Stimulated activated memory B cell treated with anti-CD40 and anti-IgM and Interleukin-4, amounts not matched to agents 10 μg/mL and 1 μg/mL and 100 μg/mL, for 72 hours (primary cell): ENCODE data around the gene PAGR1.

Experiments
- ATAC-seq: fragments of 150-1000 bp; cut with Tn5 transposase; 2 replicates; pipeline ENCODE4 v1.10.0; 2021
- H3K27ac Mint-ChIP-seq: one replicate; pipeline ENCODE4 v1.8.0; 2022; ENCODE audit warnings: mild to moderate bottlenecking, mixed read lengths
- H3K27me3 Mint-ChIP-seq: one replicate; pipeline ENCODE4 v1.8.0; 2022; ENCODE audit warnings: mixed read lengths
- H3K36me3 Mint-ChIP-seq: one replicate; pipeline ENCODE4 v1.8.0; 2022; ENCODE audit warnings: mixed read lengths
- H3K4me1 Mint-ChIP-seq: one replicate; pipeline ENCODE4 v1.8.0; 2022; ENCODE audit warnings: mixed read lengths
- H3K4me3 Mint-ChIP-seq: one replicate; pipeline ENCODE4 v1.8.0; 2022; ENCODE audit warnings: mild to moderate bottlenecking, moderate library complexity, mixed read lengths
- H3K9me3 Mint-ChIP-seq: one replicate; pipeline ENCODE4 v1.8.0; 2022; ENCODE audit warnings: mixed read lengths

Gene PAGR1

DNA sequence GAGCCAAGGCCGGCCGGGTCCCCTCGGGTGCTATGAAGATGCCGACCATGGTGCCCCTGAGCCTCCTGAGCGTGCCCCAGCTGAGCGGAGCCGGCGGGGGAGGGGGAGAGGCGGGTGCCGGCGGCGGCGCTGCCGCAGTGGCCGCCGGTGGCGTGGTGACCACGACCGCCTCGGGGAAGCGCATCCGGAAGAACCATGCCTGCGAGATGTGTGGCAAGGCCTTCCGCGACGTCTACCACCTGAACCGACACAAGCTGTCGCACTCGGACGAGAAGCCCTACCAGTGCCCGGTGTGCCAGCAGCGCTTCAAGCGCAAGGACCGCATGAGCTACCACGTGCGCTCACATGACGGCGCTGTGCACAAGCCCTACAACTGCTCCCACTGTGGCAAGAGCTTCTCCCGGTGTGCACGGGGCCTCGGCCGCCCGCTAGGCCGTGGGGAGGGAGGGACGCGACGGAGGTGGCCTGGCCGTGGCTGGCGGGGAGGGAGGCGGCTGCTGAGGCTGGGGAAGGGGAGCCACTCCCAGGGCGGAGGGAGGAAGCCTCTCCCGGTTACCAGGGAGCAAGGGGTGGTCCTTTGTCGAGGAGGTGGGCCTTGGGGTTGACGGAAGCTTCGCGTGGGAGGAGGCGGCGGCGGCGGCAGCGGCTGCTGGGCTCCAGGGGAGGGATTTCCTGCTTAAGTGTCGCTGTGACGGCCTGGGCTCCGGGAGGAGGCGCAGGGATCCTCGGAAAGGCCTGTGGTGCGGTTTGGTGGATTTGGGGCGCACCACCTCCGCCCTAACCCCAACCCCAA lies 8.3 kb upstream of the PAGR1 start:
- no peaks in the 10 kb centered on the region for H3K9me3 Mint-ChIP-seq
- no peaks in the 10 kb centered on the region for H3K27me3 Mint-ChIP-seq
- peak overlapping the region; percentile 79 for H3K4me3 Mint-ChIP-seq
- peak overlapping the region; percentile 86 for H3K27ac Mint-ChIP-seq
- peaks cover 44% of the 10 kb centered on the region for H3K36me3 Mint-ChIP-seq
- ATAC-seq, result peak; percentile 60
- H3K4me1 Mint-ChIP-seq, result peaks cover 65% of the 10 kb centered on the region

DNA sequence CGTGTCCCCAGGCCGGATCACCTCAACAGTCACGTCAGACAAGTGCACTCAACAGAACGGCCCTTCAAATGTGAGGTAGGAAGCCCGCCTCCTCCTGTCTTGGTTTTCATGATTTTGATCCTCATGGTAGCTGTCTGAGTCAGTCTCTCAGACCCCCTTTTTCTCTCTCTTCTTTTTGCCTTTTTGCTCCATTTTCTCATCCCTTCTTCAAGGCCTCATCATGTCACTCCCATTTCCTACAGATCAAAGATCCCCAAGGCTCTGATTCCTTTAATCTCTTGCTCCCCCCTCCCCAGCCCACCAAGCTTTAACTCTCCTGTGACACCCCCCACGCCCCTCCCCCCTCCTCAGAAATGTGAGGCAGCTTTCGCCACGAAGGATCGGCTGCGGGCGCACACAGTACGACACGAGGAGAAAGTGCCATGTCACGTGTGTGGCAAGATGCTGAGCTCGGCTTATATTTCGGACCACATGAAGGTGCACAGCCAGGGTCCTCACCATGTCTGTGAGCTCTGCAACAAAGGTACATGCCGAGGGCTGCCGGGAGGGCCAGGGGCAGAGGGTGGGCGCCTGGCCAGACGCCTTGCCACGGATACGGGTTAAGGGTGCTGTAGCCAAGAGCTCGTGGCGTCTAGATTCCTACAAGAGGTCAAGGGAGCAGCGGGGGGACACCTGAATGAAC lies 7.6 kb upstream of the PAGR1 start:
- Mint-ChIP-seq H3K27ac (peak overlapping the region; percentile 86), H3K4me1 (peaks cover 67% of the 10 kb centered on the region), H3K4me3 (peak overlapping the region; percentile 79), H3K27me3 (no peaks in the 10 kb centered on the region), H3K36me3 (peaks cover 43% of the 10 kb centered on the region), H3K9me3 (no peaks in the 10 kb centered on the region)
- ATAC-seq, result no peak

DNA sequence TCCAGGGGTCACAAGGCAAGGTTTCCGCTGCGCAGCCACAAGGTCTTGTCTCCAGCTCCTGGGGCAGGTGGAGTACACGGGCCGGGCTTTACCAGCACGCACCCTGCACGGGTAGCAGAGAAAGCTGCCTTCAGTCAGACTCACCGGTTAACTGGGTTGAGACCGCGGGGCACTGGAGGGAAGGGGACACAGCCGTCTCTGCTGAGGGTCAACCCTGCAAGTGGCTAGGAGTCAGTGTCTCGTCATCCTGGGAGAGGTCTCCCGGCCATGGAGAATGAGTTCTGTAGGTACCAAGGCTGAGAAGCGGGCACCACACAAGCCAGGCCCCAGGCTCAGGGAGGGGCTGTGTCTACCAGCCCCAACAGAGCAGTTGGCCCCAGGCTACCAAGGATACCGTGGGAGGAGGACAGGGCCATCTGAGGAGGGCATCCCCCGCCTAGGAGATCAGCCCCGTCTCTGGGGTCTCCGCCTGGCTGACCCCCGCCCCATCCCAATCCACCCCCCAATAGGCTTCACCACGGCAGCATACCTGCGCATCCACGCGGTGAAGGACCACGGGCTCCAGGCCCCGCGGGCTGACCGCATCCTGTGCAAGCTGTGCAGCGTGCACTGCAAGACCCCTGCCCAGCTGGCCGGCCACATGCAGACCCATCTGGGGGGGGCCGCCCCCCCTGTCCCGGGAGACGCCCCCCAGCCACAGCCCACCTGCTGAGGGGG lies 6.8 kb upstream of the PAGR1 start:
- Mint-ChIP-seq H3K9me3 (no peaks in the 10 kb centered on the region), H3K27ac (no peak overlapping the region), H3K4me1 (peaks cover 64% of the 10 kb centered on the region)

DNA sequence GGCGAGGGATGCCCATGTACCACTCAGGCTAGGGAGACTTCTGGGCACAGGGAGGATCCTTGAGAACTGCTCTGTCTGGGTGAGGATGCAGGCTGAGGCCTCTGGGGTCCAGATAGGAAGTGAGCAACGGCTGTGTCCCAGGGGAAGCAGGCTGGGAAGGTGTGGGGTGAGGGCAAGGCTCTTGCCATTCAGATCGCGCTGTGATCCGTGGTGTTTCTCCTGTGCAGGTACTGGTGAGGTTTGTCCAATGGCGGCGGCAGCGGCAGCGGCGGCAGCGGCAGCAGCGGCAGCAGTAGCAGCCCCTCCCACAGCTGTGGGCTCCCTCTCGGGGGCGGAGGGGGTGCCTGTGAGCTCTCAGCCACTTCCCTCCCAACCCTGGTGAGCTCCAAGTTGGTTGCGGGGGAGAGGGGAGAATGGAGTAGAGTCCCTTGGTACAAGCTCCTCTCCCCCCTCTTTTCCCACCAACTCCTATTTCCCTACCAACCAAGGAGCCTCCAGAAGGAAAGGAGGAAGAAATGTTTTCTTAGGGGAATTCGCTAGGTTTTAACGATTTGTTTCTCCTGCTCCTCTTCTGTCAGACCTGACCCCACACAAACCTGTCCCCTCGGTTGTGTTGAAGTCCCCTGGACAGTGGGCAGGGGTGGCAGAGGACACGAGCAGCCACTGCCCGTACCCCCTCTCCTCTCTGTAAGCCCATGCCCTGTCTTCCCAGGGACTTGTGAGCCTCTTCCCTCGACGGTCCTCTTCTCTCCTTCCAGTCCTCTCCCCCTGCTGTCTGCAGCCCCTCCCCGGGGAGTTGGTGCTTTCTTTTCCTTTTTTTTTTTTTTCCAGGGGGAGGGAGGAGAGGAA lies 5.9 kb upstream of the PAGR1 start:
- H3K4me1 Mint-ChIP-seq, result peaks cover 66% of the 10 kb centered on the region
- no peaks in the 10 kb centered on the region for H3K27me3 Mint-ChIP-seq
- H3K9me3 Mint-ChIP-seq, result no peaks in the 10 kb centered on the region
- H3K27ac Mint-ChIP-seq, result peak overlapping the region; percentile 42
- H3K36me3 Mint-ChIP-seq, result peaks cover 37% of the 10 kb centered on the region
- H3K4me3 Mint-ChIP-seq, result peak overlapping the region; percentile 79
- no peak for ATAC-seq

More for the DNA sequence above, 6.8 kb upstream of the PAGR1 start:
- Mint-ChIP-seq H3K4me3 (peak overlapping the region; percentile 79), H3K27me3 (no peaks in the 10 kb centered on the region), H3K36me3 (peaks cover 38% of the 10 kb centered on the region)
- ATAC-seq, result no peak

DNA sequence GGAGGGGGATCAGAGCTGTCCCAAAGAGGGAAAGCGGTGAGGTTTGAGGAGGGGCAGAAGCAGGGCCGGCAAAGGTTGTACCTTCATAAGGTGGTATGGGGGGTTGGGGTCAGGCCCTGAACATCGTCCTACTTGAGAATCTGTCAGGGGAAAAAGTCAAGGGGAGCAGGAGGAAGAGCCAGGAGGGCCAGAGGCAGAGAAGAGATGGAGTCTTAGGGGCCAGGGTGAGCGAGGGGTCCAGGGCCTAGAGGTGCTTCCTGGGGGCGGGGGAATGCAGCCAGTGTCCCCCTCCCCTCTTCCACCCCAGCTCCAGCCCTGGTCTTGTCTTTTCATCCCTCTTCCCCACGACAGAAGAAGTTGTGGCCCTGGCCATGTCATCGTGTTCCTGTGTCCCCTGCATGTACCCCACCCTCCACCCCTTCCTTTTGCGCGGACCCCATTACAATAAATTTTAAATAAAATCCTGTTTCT lies 5.2 kb upstream of the PAGR1 start:
- peaks cover 66% of the 10 kb centered on the region for H3K4me1 Mint-ChIP-seq

DNA sequence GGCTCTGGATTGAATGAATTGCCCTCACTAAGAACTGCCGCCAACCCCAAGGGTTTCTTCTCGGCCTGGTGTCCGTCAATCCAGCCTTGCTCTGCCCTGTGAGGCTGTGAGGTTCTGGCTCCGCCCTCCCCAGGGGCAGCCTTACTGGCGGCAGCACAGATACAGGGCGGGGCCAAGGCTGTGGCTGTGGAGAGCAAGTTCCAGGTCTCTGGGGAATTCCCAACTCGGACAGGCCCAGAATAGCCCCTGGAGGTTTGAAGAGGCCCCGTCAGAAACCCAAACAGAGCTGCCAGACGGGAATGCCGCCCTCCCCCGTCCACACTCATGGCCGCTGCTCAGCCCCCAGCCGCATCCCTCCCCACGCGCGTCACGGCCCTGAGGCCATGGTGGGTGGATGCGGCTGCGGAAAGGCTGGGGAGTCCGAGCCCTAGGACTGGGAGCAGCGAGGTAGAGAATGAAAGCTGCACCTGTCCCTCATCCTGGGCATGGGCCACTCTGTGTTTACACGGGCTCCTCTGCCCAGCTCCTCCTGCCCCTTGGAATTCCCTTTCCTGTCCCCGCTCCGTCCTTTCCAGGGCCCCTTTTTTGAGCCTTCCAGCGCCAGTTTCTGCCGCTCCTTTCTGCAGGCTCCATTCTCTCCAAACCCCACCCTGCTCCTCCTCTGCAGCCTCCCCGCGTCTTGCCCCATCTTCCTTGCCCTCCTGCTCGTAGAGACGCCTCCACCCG lies 4.6 kb upstream of the PAGR1 start:
- ATAC-seq, result peak; percentile 47
- Mint-ChIP-seq H3K9me3 (no peaks in the 10 kb centered on the region), H3K27ac (peak overlapping the region; percentile 26), H3K4me3 (peak overlapping the region; percentile 79), H3K36me3 (peaks cover 33% of the 10 kb centered on the region), H3K4me1 (peaks cover 66% of the 10 kb centered on the region), H3K27me3 (no peaks in the 10 kb centered on the region)

More for the DNA sequence above, 5.2 kb upstream of the PAGR1 start:
- ATAC-seq, result no peak
- Mint-ChIP-seq H3K9me3 (no peaks in the 10 kb centered on the region), H3K27ac (peak overlapping the region; percentile 42), H3K36me3 (peaks cover 33% of the 10 kb centered on the region), H3K27me3 (no peaks in the 10 kb centered on the region), H3K4me3 (peak overlapping the region; percentile 79)

DNA sequence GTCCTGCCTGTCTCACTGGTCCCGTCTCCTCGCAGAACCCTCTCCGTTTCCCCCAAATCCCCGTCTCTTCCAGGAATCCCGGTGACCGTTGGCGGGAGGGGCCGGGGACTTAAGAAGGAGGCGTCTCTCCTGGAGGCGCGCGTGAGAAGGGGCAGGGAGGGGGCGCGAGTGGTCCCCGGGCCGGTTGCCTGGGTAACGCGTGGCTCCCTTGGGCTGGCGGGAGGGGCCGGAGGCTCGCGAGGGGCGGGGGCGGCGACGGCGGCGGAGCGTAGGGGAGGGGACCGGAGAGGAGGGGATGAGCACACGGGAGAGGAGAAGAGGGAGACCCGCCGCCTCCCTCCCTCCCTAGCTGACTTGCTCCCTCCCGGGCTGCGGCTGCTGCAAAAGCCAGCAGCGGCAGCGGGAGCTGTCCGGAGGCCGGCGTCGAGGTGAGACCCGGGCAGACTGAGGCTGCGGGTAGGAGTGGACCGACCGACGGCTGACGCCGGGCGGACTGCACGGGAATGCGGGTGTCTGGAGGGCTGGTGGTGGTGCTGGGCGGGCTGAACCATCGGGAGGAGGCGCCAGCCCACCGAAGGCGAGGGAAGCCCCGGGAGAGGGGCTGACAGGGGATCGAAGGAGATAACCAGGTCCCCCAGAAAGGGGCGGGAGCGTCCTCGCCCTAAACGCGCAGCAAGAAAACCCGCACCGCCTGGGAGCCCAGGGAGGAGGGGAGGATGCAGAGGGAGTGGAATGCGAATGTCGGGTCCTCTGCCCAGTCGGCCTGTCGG lies 3.9 kb upstream of the PAGR1 start, which contains the start of gene PRRT2:
PRRT2 (plus strand) TSS at position 298 of the 770 bp plus-strand sequence. CDS start 862 bp downstream, outside the sequence.
- H3K4me3 Mint-ChIP-seq, result peak within 1 kb of the TSS; percentile 79
- peaks cover 33% of the 10 kb centered on the region for H3K36me3 Mint-ChIP-seq
- ATAC-seq, result no peak
- no peaks in the 10 kb centered on the region for H3K9me3 Mint-ChIP-seq
- no peaks in the 10 kb centered on the region for H3K27me3 Mint-ChIP-seq
- H3K4me1 Mint-ChIP-seq, result peaks cover 72% of the 10 kb centered on the region
- H3K27ac Mint-ChIP-seq, result peak within 1 kb of the TSS; percentile 26

DNA sequence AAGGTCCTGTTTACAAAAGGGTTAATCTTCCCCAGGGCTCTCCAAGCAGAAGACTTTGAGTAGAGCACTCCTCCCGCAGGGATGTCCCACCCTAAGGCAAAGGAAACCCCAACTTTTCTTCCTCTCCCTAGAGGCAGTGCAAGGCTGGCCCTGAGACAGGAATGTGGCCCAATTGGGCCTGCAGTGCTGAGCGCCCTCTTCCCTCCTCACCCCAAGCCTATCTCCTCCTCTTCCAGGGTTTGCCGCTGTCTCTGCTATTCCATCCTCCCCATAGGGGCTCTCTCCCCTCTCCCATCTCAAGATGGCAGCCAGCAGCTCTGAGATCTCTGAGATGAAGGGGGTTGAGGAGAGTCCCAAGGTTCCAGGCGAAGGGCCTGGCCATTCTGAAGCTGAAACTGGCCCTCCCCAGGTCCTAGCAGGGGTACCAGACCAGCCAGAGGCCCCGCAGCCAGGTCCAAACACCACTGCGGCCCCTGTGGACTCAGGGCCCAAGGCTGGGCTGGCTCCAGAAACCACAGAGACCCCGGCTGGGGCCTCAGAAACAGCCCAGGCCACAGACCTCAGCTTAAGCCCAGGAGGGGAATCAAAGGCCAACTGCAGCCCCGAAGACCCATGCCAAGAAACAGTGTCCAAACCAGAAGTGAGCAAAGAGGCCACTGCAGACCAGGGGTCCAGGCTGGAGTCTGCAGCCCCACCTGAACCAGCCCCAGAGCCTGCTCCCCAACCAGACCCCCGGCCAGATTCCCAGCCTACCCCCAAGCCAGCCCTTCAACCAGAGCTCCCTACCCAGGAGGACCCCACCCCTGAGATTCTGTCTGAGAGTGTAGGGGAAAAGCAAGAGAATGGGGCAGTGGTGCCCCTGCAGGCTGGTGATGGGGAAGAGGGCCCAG lies 3.0 kb upstream of the PAGR1 start:
- Mint-ChIP-seq H3K4me3 (peak overlapping the region; percentile 12), H3K4me1 (peaks cover 74% of the 10 kb centered on the region), H3K27me3 (no peaks in the 10 kb centered on the region), H3K36me3 (peaks cover 29% of the 10 kb centered on the region), H3K27ac (no peak overlapping the region), H3K9me3 (no peaks in the 10 kb centered on the region)
- no peak for ATAC-seq

DNA sequence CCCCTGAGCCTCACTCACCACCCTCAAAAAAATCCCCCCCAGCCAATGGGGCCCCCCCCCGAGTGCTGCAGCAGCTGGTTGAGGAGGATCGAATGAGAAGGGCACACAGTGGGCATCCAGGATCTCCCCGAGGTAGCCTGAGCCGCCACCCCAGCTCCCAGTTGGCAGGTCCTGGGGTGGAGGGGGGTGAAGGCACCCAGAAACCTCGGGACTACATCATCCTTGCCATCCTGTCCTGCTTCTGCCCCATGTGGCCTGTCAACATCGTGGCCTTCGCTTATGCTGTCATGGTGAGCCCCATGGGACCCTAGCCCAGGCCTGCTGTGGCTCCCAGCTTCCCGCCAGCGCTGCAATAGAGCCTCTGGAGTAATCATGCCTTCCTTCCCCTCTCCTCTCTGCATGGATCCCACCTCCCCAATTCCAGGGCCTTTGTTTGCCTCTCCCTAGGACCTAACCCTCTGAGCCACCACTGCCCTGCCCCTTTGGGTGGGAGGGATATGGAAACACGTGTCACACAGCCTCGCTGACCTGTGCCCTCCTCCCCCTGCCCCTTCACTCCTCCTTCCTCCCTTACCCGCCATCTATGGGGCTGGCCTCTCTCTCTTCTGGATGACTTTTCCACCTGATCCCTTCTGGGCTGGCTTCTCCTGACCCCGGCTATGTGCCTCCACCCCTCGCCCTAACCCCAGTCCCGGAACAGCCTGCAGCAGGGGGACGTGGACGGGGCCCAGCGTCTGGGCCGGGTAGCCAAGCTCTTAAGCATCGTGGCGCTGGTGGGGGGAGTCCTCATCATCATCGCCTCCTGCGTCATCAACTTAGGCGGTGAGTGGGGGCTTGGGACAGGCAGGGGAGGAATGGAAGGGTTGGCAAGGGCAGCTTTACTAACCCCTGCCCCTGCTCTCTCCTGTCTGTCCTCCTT lies 2.0 kb upstream of the PAGR1 start:
- Mint-ChIP-seq H3K27ac (no peak overlapping the region), H3K27me3 (no peaks in the 10 kb centered on the region), H3K36me3 (peaks cover 29% of the 10 kb centered on the region), H3K9me3 (no peaks in the 10 kb centered on the region), H3K4me3 (no peak overlapping the region), H3K4me1 (peaks cover 74% of the 10 kb centered on the region)
- no peak for ATAC-seq

DNA sequence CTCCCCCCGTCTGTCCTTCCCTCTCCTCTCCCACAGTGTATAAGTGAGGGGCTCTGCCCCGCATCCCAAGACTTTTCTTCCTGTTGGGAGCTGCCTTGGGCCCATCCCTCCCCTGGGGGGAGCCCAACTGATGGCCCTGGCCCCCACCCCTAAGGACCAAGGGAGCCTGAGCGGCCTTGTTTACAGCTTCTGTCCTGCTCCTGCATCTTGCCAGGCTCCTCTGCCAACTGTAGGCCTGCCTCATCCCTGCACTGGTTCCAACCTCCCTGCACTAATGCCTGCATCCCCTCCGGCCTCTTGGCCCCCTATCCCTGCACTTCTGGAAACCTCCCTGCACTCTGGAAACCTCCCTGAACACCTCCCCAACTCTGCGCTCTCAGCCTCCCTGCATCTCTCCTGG lies 1.4 kb upstream of the PAGR1 start:
- Mint-ChIP-seq H3K4me3 (peak overlapping the region; percentile 94), H3K27ac (peak overlapping the region; percentile 94), H3K27me3 (no peaks in the 10 kb centered on the region), H3K9me3 (no peaks in the 10 kb centered on the region), H3K36me3 (peaks cover 34% of the 10 kb centered on the region), H3K4me1 (peaks cover 79% of the 10 kb centered on the region)
- ATAC-seq, result no peak

DNA sequence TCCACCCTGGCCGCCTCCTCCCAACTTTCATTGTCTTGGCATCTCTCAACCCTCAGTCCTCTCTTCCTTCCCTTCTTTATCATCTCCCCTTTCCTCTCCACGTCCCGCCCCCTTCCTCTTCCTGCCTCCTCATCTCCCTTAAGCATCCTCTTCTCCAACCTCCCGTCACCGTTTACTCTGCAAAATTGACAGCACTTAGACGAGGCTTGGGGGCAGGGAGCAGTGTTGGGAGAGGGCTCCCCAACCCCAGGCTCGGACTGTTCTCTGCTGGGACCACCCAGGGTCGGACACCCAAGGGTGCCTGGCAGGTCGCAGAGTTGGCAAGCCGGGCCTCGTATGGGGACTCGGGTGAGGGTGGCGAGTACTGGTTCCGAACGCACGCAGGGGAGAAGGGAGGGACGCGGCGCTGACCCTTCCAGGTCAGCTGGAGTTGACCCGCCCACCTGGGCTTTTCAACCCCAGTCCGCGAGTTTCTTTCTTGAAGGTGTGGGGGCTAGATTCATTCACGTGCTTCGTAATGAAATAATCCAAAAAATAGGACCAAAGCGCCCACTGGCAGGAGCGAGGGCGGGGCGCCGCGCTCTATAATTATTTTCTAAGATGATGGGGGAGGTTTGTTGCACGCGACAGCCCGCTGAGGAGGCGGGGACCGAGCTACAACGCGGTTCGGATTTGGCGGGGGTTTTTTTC lies 775 bp upstream of the PAGR1 start:
- Mint-ChIP-seq H3K36me3 (peaks cover 30% of the 10 kb centered on the region), H3K4me1 (peaks cover 79% of the 10 kb centered on the region), H3K9me3 (no peaks in the 10 kb centered on the region), H3K27me3 (no peaks in the 10 kb centered on the region), H3K4me3 (peak overlapping the region; percentile 94), H3K27ac (peak overlapping the region; percentile 94)
- ATAC-seq, result no peak
